ENCODE data around the gene CEP85. TPM values are rescaled to one million over a fixed set of nuclear protein-coding genes. Genes with fewer than 3 reads are reported as not detected.

CEP85 gene
- total and polyA plus RNA-seq, 10 of the 15 experiments (the other 5 are each of a cell fraction or from before 2014, with no cell fraction given), result 8.4 to 26.8 (median 21.5) TPM

DNA sequence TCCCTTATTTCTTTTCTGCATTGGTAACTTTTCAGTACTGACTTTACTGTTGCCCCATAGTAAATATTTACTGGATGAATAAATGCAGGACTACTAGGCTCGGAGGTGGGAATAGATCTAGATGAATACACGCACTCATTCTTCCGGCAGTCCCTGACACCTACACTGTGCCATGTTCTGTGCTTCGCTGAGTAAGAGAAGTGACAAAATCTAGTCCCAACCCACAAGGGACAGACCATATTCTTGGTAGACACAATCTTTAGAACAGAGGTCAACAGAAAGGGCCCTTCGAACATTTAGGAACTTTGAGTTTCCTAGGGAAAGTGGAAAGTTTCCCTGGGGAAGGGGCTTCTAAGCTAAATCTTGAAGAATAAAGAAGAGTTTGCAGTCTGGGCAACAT lies 80.5 kb downstream of the CEP85 start (continued):
- no peak for TF ChIP-seq NKRF (conservative IDR thresholded peaks at IDR 0.05)
- TF ChIP-seq ZNF217 (IDR thresholded peaks at IDR 0.05), result no peak
- TF ChIP-seq CBFB (IDR thresholded peaks at IDR 0.05; ENCODE audit: low read depth), result no peak
- TF ChIP-seq, protein P1, sequence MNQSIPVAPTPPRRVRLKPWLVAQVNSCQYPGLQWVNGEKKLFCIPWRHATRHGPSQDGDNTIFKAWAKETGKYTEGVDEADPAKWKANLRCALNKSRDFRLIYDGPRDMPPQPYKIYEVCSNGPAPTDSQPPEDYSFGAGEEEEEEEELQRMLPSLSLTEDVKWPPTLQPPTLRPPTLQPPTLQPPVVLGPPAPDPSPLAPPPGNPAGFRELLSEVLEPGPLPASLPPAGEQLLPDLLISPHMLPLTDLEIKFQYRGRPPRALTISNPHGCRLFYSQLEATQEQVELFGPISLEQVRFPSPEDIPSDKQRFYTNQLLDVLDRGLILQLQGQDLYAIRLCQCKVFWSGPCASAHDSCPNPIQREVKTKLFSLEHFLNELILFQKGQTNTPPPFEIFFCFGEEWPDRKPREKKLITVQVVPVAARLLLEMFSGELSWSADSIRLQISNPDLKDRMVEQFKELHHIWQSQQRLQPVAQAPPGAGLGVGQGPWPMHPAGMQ (IDR thresholded peaks at IDR 0.05; ENCODE audit: borderline replicate concordance), result no peak
- no peak for TF ChIP-seq ZZZ3 (IDR thresholded peaks at IDR 0.05; ENCODE audit: control insufficient read depth, insufficient read length, low read depth)
- no peak for TF ChIP-seq BHLHE40 (IDR thresholded peaks at IDR 0.05; ENCODE audit: borderline replicate concordance in 1 of 2, low read depth in 2 of 2, low read length in 1 of 2)
